DOHH2 (cell line): Measurements from ENCODE around the gene CNGB1.

Experiments
- H3F3A ChIP-seq: fragments of 200-600 bp; sonication (generic), shearing (Covaris generic); 2 replicates; pipeline ENCODE4 v1.6.0; 2016; ENCODE audit warnings: antibody characterized with exemption, mild to moderate bottlenecking; ENCODE audit not compliant: control insufficient read depth, insufficient read depth
- H3K27ac ChIP-seq: fragments of 200-600 bp; sonication (generic); 2 replicates; pipeline ENCODE4 v1.5.1; 2014; ENCODE audit warnings: low read depth, mild to moderate bottlenecking, low read length, moderate library complexity
- H3K27me3 ChIP-seq: fragments of 200-600 bp; sonication (generic); 2 replicates; pipeline ENCODE4 v1.6.1; 2014; ENCODE audit warnings: mild to moderate bottlenecking, low read length, mixed read lengths; ENCODE audit not compliant: control insufficient read depth
- H3K36me3 ChIP-seq: fragments of 200-600 bp; sonication (generic); 2 replicates; pipeline ENCODE4 v1.6.1; 2014; ENCODE audit warnings: mild to moderate bottlenecking, low read length, moderate library complexity, mixed read lengths; ENCODE audit not compliant: control insufficient read depth
- H3K4me1 ChIP-seq: fragments of 200-600 bp; sonication (generic); 2 replicates; pipeline ENCODE4 v1.6.1; 2014; ENCODE audit warnings: mild to moderate bottlenecking, low read length, mixed read lengths; ENCODE audit not compliant: control insufficient read depth
- H3K4me2 ChIP-seq: fragments of 200-600 bp; sonication (generic); 2 replicates; pipeline ENCODE4 v1.6.0; 2014; ENCODE audit warnings: mild to moderate bottlenecking, low read length, moderate library complexity
- H3K4me3 ChIP-seq: fragments of 200-600 bp; sonication (generic); 2 replicates; pipeline ENCODE4 v1.5.1; 2014; ENCODE audit warnings: mild to moderate bottlenecking, low read length, mixed read lengths
- H3K79me2 ChIP-seq: fragments of 200-600 bp; sonication (generic); 2 replicates; pipeline ENCODE4 v1.6.1; 2014; ENCODE audit warnings: mild to moderate bottlenecking, low read length, mixed read lengths; ENCODE audit not compliant: control insufficient read depth
- H3K9me2 ChIP-seq: fragments of 200-600 bp; sonication (generic); replicated peaks from 2 replicates; pipeline ENCODE4 v1.6.1; 2014; ENCODE audit warnings: mild to moderate bottlenecking, low read length, mixed read lengths; ENCODE audit not compliant: control insufficient read depth
- H3K9me3 ChIP-seq: fragments of 200-600 bp; sonication (generic); 2 replicates; pipeline ENCODE4 v1.6.1; 2014; ENCODE audit warnings: antibody characterized with exemption, low read length, mixed read lengths; ENCODE audit not compliant: control insufficient read depth, insufficient read depth
- H4K20me1 ChIP-seq: fragments of 200-600 bp; sonication (generic); 2 replicates; pipeline ENCODE4 v1.6.0; 2014; ENCODE audit warnings: low read depth, mild to moderate bottlenecking, antibody characterized with exemption, low read length, moderate library complexity; ENCODE audit not compliant: control insufficient read depth, insufficient read depth
- CTCF ChIP-seq: fragments of 200-600 bp; sonication (generic); IDR thresholded peaks from one replicate; pipeline ENCODE4 v1.5.1; 2014; ENCODE audit warnings: antibody characterized with exemption, mild to moderate bottlenecking, low read depth, low read length; ENCODE audit not compliant: poor library complexity, severe bottlenecking
- EZH2phosphoT487 ChIP-seq: fragments of 200-600 bp; sonication (generic); IDR thresholded peaks from 2 replicates; pipeline ENCODE4 v1.6.1; 2017; ENCODE audit warnings: borderline replicate concordance, mild to moderate bottlenecking, antibody characterized with exemption, low read length, moderate library complexity, mixed read lengths

Gene CNGB1

GRCh38 chr16:57910696-57911095 is 60.2 kb downstream of the CNGB1 start:
- H3K36me3 ChIP-seq, result no peaks in the 10 kb centered on the region
- H3K27me3 ChIP-seq, result peaks cover 5% of the 10 kb centered on the region; the same call in 1 of the 2 replicates
- H3K4me2 ChIP-seq, result no peak overlapping the region
- no peaks in the 10 kb centered on the region for H3K79me2 ChIP-seq
- H3F3A ChIP-seq, result no peaks in the 10 kb centered on the region
- H3K4me1 ChIP-seq, result no peaks in the 10 kb centered on the region
- H3K9me2 ChIP-seq, result no peaks in the 10 kb centered on the region
- no peaks in the 10 kb centered on the region for H3K9me3 ChIP-seq
- H3K27ac ChIP-seq, result no peak overlapping the region
- H4K20me1 ChIP-seq, result no peaks in the 10 kb centered on the region
- H3K4me3 ChIP-seq, result no peak overlapping the region
- TF ChIP-seq EZH2phosphoT487, result no peak
- TF ChIP-seq CTCF, result no peak

- no peaks in the 10 kb centered on the region for H3F3A ChIP-seq
- H3K36me3 ChIP-seq, result no peaks in the 10 kb centered on the region
- TF ChIP-seq CTCF (no peak), EZH2phosphoT487 (no peak)
- no peaks in the 10 kb centered on the region for H3K9me3 ChIP-seq
- no peaks in the 10 kb centered on the region for H3K79me2 ChIP-seq
- no peaks in the 10 kb centered on the region for H3K9me2 ChIP-seq
- H3K27me3 ChIP-seq, result peaks cover 8% of the 10 kb centered on the region
- H3K4me2 ChIP-seq, result no peak overlapping the region
- no peaks in the 10 kb centered on the region for H4K20me1 ChIP-seq
- no peaks in the 10 kb centered on the region for H3K4me1 ChIP-seq
- H3K27ac ChIP-seq, result no peak overlapping the region
- H3K4me3 ChIP-seq, result no peak overlapping the region
These were observed 62.4 kb downstream of the CNGB1 start for GRCh38 chr16:57908409-57908987.

GRCh38 chr16:57906382-57907316 is 64.3 kb downstream of the CNGB1 start:
- Histone ChIP-seq H3K27ac (no peak overlapping the region), H3K27me3 (peaks cover 8% of the 10 kb centered on the region), H3K4me2 (no peak overlapping the region), H3K4me1 (no peaks in the 10 kb centered on the region), H3K4me3 (no peak overlapping the region), H3K9me3 (no peaks in the 10 kb centered on the region), H3K79me2 (no peaks in the 10 kb centered on the region), H4K20me1 (no peaks in the 10 kb centered on the region), H3K9me2 (no peaks in the 10 kb centered on the region), H3K36me3 (no peaks in the 10 kb centered on the region), H3F3A (no peaks in the 10 kb centered on the region)
- TF ChIP-seq CTCF (peak; percentile 64), EZH2phosphoT487 (no peak)
